Body of pancreas (tissue), 4 donors: ENCODE results near the gene ATP13A2.

ENCODE experiments used
- POLR2A ChIP-seq, 3 donors: fragments of 450-650 bp; IDR thresholded peaks; one replicate each; pipeline ENCODE4 v1.6.1; 2016; ENCODE audit warnings: antibody characterized with exemption in 3 of 3, mild to moderate bottlenecking in 2 of 3
- TF ChIP-seq, protein P1 (sequence below), 7 experiments: fragments of 450-650 bp in 4 of 7; fragments of 200-600 bp in 3 of 7; sonication (generic) in 3 of 7; IDR thresholded peaks; one replicate each; pipeline ENCODE4 v1.5.1; 2016 to 2019; ENCODE audit warnings: antibody characterized with exemption in 7 of 7

DNA sequence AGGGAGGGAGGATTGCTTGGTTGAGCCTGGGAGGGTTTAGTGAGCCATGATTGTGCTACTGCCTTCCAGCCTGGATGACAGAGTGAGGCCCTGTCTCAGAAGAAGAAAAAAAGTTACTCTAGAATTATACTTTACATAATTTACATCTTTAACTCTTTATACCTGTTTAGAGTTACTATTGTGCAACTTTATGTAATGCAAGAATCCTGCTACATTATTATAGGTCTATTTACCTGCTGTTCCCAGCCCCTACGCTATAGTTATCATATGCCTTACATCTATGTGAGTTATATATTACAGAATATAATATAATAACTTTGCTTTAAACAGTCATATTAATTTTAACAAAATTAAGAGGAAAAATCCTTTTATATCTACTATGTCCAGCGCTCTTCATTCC lies 27.8 kb upstream of the ATP13A2 start:
- TF ChIP-seq, protein P1, sequence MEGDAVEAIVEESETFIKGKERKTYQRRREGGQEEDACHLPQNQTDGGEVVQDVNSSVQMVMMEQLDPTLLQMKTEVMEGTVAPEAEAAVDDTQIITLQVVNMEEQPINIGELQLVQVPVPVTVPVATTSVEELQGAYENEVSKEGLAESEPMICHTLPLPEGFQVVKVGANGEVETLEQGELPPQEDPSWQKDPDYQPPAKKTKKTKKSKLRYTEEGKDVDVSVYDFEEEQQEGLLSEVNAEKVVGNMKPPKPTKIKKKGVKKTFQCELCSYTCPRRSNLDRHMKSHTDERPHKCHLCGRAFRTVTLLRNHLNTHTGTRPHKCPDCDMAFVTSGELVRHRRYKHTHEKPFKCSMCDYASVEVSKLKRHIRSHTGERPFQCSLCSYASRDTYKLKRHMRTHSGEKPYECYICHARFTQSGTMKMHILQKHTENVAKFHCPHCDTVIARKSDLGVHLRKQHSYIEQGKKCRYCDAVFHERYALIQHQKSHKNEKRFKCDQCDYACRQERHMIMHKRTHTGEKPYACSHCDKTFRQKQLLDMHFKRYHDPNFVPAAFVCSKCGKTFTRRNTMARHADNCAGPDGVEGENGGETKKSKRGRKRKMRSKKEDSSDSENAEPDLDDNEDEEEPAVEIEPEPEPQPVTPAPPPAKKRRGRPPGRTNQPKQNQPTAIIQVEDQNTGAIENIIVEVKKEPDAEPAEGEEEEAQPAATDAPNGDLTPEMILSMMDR (IDR thresholded peaks at IDR 0.05) = no peak
- no peak for TF ChIP-seq POLR2A (IDR thresholded peaks at IDR 0.05)
